SK-N-SH treated with all-trans-retinoic acid at 6 μM for 48 hours (cell line): ENCODE results near the gene SEZ6L.

Experiments
- CSDC2 ChIP-seq: fragments of 250-450 bp; sonication (Bioruptor Pico); IDR thresholded peaks from 2 replicates; pipeline ENCODE4 v1.5.0; 2020; ENCODE audit warnings: mild to moderate bottlenecking, moderate library complexity
- ESRRG ChIP-seq: fragments of 250-450 bp; sonication (Bioruptor Pico); IDR thresholded peaks from 2 replicates; pipeline ENCODE4 v1.6.1; 2021; ENCODE audit warnings: mild to moderate bottlenecking
- GLIS3 ChIP-seq: fragments of 250-450 bp; sonication (Bioruptor Pico); IDR thresholded peaks from 2 replicates; pipeline ENCODE4 v1.5.0; 2020; ENCODE audit warnings: mild to moderate bottlenecking, moderate library complexity
- ISL1 ChIP-seq: fragments of 250-450 bp; sonication (Bioruptor Pico); IDR thresholded peaks from 2 replicates; pipeline ENCODE4 v2.1.2; 2022; ENCODE audit warnings: mild to moderate bottlenecking, moderate library complexity
- OSR1 ChIP-seq: fragments of 250-450 bp; sonication (Bioruptor Pico); IDR thresholded peaks from 2 replicates; pipeline ENCODE4 v1.8.0; 2022; ENCODE audit warnings: moderate library complexity, mild to moderate bottlenecking, inconsistent platforms
- RARB ChIP-seq: fragments of 250-450 bp; sonication (Bioruptor Pico); IDR thresholded peaks from 2 replicates; pipeline ENCODE4 v1.8.0; 2021; ENCODE audit warnings: mild to moderate bottlenecking, moderate library complexity
- TOX ChIP-seq: fragments of 250-450 bp; sonication (Bioruptor Pico); IDR thresholded peaks from 2 replicates; pipeline ENCODE4 v1.8.0; 2021; ENCODE audit warnings: mild to moderate bottlenecking, moderate library complexity, borderline replicate concordance
- ZFP3 ChIP-seq: fragments of 250-450 bp; sonication (Bioruptor Pico); IDR thresholded peaks from 2 replicates; pipeline ENCODE4 v1.5.0; 2020; ENCODE audit warnings: mild to moderate bottlenecking, moderate library complexity
- ZFP30 ChIP-seq: fragments of 450-650 bp; formaldehyde crosslinking; IDR thresholded peaks from 2 replicates; pipeline ENCODE4 v1.5.0; 2022; ENCODE audit warnings: mild to moderate bottlenecking, moderate library complexity
- ZNF565 ChIP-seq: fragments of 450-650 bp; formaldehyde crosslinking; conservative IDR thresholded peaks from 2 replicates; pipeline ENCODE4 v1.5.0; 2020; ENCODE audit warnings: low read depth, mild to moderate bottlenecking, moderate library complexity
- TF ChIP-seq, protein P1 (sequence below): fragments of 250-450 bp; sonication (Bioruptor Pico); IDR thresholded peaks from 2 replicates; pipeline ENCODE4 v1.8.0; 2020; ENCODE audit warnings: mild to moderate bottlenecking, moderate library complexity, borderline replicate concordance
- TF ChIP-seq, protein P2 (sequence below): fragments of 250-450 bp; sonication (Bioruptor Pico); IDR thresholded peaks from 2 replicates; pipeline ENCODE4 v1.5.1; 2020; ENCODE audit warnings: low read depth, mild to moderate bottlenecking, moderate library complexity
- TF ChIP-seq, protein P3 (sequence below): fragments of 250-450 bp; sonication (Bioruptor Pico); IDR thresholded peaks from 2 replicates; pipeline ENCODE4 v1.5.1; 2021; ENCODE audit warnings: mild to moderate bottlenecking, moderate library complexity

DNA sequence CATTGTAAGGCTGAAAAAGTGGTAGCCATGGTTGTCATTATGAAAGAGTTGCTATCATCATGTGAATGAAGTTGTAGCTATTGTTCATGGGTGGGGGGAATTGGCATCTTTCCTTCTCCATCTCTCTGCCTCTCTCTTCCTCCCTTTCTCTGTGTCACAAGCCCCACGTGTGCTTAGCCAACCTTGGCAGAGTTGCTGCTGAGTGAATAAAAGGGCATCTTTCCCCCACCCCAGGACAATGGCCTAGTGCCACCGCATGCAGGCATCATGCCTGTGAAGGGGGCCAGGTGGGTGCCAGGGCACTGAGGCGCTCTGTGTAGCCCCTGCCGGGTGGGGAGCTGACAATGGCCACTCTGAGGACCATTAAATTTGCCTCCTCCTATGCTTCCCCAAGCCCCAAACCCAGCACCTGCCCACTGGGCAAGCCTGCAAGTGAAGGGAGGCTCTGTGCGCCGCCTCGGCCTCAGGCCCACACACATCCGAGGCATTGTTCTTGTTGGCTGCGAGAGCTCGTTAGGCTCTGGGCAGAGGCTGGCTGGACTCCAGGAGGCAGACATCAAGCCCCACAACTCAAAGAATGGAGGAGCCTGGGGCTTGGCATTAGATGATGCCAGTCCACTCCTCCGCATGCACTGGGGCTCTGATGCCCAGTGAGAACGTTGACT lies 103.9 kb downstream of the SEZ6L start:
- no peak for TF ChIP-seq RARB (CRISPR knock-in tag)
- TF ChIP-seq, protein P1, sequence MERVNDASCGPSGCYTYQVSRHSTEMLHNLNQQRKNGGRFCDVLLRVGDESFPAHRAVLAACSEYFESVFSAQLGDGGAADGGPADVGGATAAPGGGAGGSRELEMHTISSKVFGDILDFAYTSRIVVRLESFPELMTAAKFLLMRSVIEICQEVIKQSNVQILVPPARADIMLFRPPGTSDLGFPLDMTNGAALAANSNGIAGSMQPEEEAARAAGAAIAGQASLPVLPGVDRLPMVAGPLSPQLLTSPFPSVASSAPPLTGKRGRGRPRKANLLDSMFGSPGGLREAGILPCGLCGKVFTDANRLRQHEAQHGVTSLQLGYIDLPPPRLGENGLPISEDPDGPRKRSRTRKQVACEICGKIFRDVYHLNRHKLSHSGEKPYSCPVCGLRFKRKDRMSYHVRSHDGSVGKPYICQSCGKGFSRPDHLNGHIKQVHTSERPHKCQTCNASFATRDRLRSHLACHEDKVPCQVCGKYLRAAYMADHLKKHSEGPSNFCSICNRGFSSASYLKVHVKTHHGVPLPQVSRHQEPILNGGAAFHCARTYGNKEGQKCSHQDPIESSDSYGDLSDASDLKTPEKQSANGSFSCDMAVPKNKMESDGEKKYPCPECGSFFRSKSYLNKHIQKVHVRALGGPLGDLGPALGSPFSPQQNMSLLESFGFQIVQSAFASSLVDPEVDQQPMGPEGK (CRISPR knock-in tag), result no peak
- no peak for TF ChIP-seq ZNF565
- TF ChIP-seq, protein P2, sequence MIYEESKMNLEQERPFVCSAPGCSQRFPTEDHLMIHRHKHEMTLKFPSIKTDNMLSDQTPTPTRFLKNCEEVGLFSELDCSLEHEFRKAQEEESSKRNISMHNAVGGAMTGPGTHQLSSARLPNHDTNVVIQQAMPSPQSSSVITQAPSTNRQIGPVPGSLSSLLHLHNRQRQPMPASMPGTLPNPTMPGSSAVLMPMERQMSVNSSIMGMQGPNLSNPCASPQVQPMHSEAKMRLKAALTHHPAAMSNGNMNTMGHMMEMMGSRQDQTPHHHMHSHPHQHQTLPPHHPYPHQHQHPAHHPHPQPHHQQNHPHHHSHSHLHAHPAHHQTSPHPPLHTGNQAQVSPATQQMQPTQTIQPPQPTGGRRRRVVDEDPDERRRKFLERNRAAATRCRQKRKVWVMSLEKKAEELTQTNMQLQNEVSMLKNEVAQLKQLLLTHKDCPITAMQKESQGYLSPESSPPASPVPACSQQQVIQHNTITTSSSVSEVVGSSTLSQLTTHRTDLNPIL, result no peak
- TF ChIP-seq ZFP3 (CRISPR knock-in tag), result no peak
- no peak for TF ChIP-seq GLIS3 (CRISPR knock-in tag)
- TF ChIP-seq ISL1 (CRISPR knock-in tag), result no peak
- no peak for TF ChIP-seq TOX (CRISPR knock-in tag)
- TF ChIP-seq, protein P3, sequence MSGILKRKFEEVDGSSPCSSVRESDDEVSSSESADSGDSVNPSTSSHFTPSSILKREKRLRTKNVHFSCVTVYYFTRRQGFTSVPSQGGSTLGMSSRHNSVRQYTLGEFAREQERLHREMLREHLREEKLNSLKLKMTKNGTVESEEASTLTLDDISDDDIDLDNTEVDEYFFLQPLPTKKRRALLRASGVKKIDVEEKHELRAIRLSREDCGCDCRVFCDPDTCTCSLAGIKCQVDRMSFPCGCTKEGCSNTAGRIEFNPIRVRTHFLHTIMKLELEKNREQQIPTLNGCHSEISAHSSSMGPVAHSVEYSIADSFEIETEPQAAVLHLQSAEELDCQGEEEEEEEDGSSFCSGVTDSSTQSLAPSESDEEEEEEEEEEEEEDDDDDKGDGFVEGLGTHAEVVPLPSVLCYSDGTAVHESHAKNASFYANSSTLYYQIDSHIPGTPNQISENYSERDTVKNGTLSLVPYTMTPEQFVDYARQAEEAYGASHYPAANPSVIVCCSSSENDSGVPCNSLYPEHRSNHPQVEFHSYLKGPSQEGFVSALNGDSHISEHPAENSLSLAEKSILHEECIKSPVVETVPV, result no peak
- no peak for TF ChIP-seq CSDC2 (CRISPR knock-in tag)
- TF ChIP-seq ZFP30 (CRISPR knock-in tag), result no peak
- TF ChIP-seq ESRRG (CRISPR knock-in tag), result no peak
- no peak for TF ChIP-seq OSR1 (CRISPR knock-in tag)
